Effector memory CD8-positive, alpha-beta T cell (primary cell): Measurements from ENCODE around the gene TTN.

Experiments used
- ATAC-seq: fragments of 150-1000 bp; cut with Tn5 transposase; replicated peaks from 2 replicates; pipeline ENCODE4 v1.10.0; 2021; ENCODE audit warnings: mild to moderate bottlenecking, moderate library complexity
- DNase-seq, 3 experiments: peaks; one replicate each; pipeline ENCODE4 v3.0.0; 2021
- H3K27ac Mint-ChIP-seq, 2 donors: one replicate each; pipeline ENCODE4 v1.8.0; 2022; ENCODE audit warnings: mild to moderate bottlenecking in 2 of 2, mixed read lengths in 2 of 2, moderate library complexity in 2 of 2
- H3K27me3 Mint-ChIP-seq, 2 donors: one replicate each; pipeline ENCODE4 v1.8.0; 2022; ENCODE audit warnings: mixed read lengths in 2 of 2
- H3K36me3 Mint-ChIP-seq: one replicate; pipeline ENCODE4 v1.8.0; 2022; ENCODE audit warnings: mild to moderate bottlenecking, moderate library complexity, mixed read lengths; ENCODE audit not compliant: insufficient read depth
- H3K4me1 Mint-ChIP-seq, 2 donors: one replicate each; pipeline ENCODE4 v1.8.0; 2022; ENCODE audit warnings: low read depth in 2 of 2, mixed read lengths in 2 of 2
- H3K4me3 Mint-ChIP-seq, 2 donors: one replicate each; pipeline ENCODE4 v1.8.0; 2022; ENCODE audit warnings: mild to moderate bottlenecking in 2 of 2, mixed read lengths in 2 of 2, moderate library complexity in 2 of 2
- H3K9me3 Mint-ChIP-seq, 2 donors: one replicate each; pipeline ENCODE4 v1.8.0; 2022; ENCODE audit warnings: mixed read lengths in 2 of 2

TTN gene

GRCh38 chr2:178499640-178500039 lies 307.6 kb downstream of the TTN start:
- Mint-ChIP-seq H3K4me3 (no peak overlapping the region), H3K27me3 (no peaks in the 10 kb centered on the region)
- no peak for ATAC-seq

GRCh38 chr2:178498137-178498536 lies 309.1 kb downstream of the TTN start:
- no peak overlapping the region for H3K4me3 Mint-ChIP-seq
- peaks cover 0 to 1% of the 10 kb centered on the region in 2 donors for H3K4me1 Mint-ChIP-seq
- ATAC-seq (no peak), DNase-seq (no peak)
- H3K27ac Mint-ChIP-seq, result no peak overlapping the region
- no peaks in the 10 kb centered on the region for H3K9me3 Mint-ChIP-seq
- H3K27me3 Mint-ChIP-seq, result no peaks in the 10 kb centered on the region
- peaks cover 83% of the 10 kb centered on the region for H3K36me3 Mint-ChIP-seq

More at GRCh38 chr2:178499640-178500039, 307.6 kb downstream of the TTN start:
- Mint-ChIP-seq H3K4me1 (peaks cover 0 to 1% of the 10 kb centered on the region in 2 donors), H3K9me3 (no peaks in the 10 kb centered on the region), H3K36me3 (peaks cover 79% of the 10 kb centered on the region), H3K27ac (no peak overlapping the region)
- DNase-seq, result no peak

- ATAC-seq (no peak), DNase-seq (no peak)
- peaks cover 0 to 1% of the 10 kb centered on the region in 2 donors for H3K4me1 Mint-ChIP-seq
- H3K9me3 Mint-ChIP-seq, result no peaks in the 10 kb centered on the region
- H3K36me3 Mint-ChIP-seq, result peaks cover 71% of the 10 kb centered on the region
- no peaks in the 10 kb centered on the region for H3K27me3 Mint-ChIP-seq
- no peak overlapping the region for H3K4me3 Mint-ChIP-seq
- peak overlapping the region in 1 of 2 donors; percentile 39 for H3K27ac Mint-ChIP-seq
Measured at GRCh38 chr2:178496049-178496448, 311.2 kb downstream of the TTN start.

- H3K27me3 Mint-ChIP-seq, result no peaks in the 10 kb centered on the region
- H3K4me1 Mint-ChIP-seq, result peaks cover 15 to 24% of the 10 kb centered on the region in 2 donors
- peak overlapping the region in 1 of 2 donors; percentile 56 for H3K27ac Mint-ChIP-seq
- DNase-seq, result no peak
- no peak for ATAC-seq
- H3K36me3 Mint-ChIP-seq, result peaks cover 77% of the 10 kb centered on the region
- H3K9me3 Mint-ChIP-seq, result no peaks in the 10 kb centered on the region
- no peak overlapping the region for H3K4me3 Mint-ChIP-seq
Measured at GRCh38 chr2:178491612-178492011, 315.6 kb downstream of the TTN start.

GRCh38 chr2:178485356-178485755 lies 321.9 kb downstream of the TTN start:
- peaks cover 44 to 58% of the 10 kb centered on the region in 2 donors for H3K4me1 Mint-ChIP-seq
- DNase-seq (no peak), ATAC-seq (no peak)
- H3K4me3 Mint-ChIP-seq, result no peak overlapping the region
- H3K27ac Mint-ChIP-seq, result peak overlapping the region in 1 of 2 donors; percentile 42
- no peaks in the 10 kb centered on the region for H3K27me3 Mint-ChIP-seq
- peaks cover 47% of the 10 kb centered on the region for H3K36me3 Mint-ChIP-seq
- no peaks in the 10 kb centered on the region for H3K9me3 Mint-ChIP-seq

GRCh38 chr2:178484245-178485041 lies 322.8 kb downstream of the TTN start:
- DNase-seq, result no peak
- Mint-ChIP-seq H3K4me3 (no peak overlapping the region), H3K4me1 (peaks cover 41 to 58% of the 10 kb centered on the region in 2 donors), H3K36me3 (peaks cover 38% of the 10 kb centered on the region), H3K9me3 (no peaks in the 10 kb centered on the region), H3K27ac (no peak overlapping the region), H3K27me3 (no peaks in the 10 kb centered on the region)
- no peak for ATAC-seq

GRCh38 chr2:178482437-178482836 lies 324.8 kb downstream of the TTN start:
- ATAC-seq, result no peak
- no peak for DNase-seq
- H3K27ac Mint-ChIP-seq, result peak overlapping the region in 1 of 2 donors; percentile 77

GRCh38 chr2:178480227-178481181 lies 326.7 kb downstream of the TTN start, which contains the start of gene PLEKHA3:
TSS of gene PLEKHA3 (plus strand) at chr2:178480457. CDS start at chr2:178480870, 413 bp downstream.
- no peaks in the 10 kb centered on the region for H3K9me3 Mint-ChIP-seq
- peaks cover 43 to 45% of the 10 kb centered on the region in 2 donors for H3K4me1 Mint-ChIP-seq
- peak within 1 kb of the TSS; percentile 98 to 99 for H3K27ac Mint-ChIP-seq
- H3K36me3 Mint-ChIP-seq, result peaks cover 24% of the 10 kb centered on the region
- DNase-seq (peak; percentile 70 to 75 (median 71)), ATAC-seq (peak; percentile 58)
- peak within 1 kb of the TSS; percentile 95 to 100 for H3K4me3 Mint-ChIP-seq
- H3K27me3 Mint-ChIP-seq, result no peaks in the 10 kb centered on the region

More at GRCh38 chr2:178482437-178482836, 324.8 kb downstream of the TTN start:
- Mint-ChIP-seq H3K4me3 (peak overlapping the region; percentile 95 to 100), H3K4me1 (peaks cover 45 to 56% of the 10 kb centered on the region in 2 donors), H3K27me3 (no peaks in the 10 kb centered on the region), H3K36me3 (peaks cover 36% of the 10 kb centered on the region), H3K9me3 (no peaks in the 10 kb centered on the region)

GRCh38 chr2:178479758-178480226 lies 327.4 kb downstream of the TTN start:
- peaks cover 23% of the 10 kb centered on the region for H3K36me3 Mint-ChIP-seq
- H3K4me3 Mint-ChIP-seq, result peak overlapping the region; percentile 95 to 100
- peaks cover 39 to 44% of the 10 kb centered on the region in 2 donors for H3K4me1 Mint-ChIP-seq
- DNase-seq, result no peak
- no peaks in the 10 kb centered on the region for H3K9me3 Mint-ChIP-seq
- peak overlapping the region; percentile 98 to 99 for H3K27ac Mint-ChIP-seq
- H3K27me3 Mint-ChIP-seq, result no peaks in the 10 kb centered on the region
- ATAC-seq, result no peak

GRCh38 chr2:178479275-178479616 lies 328.0 kb downstream of the TTN start:
- Mint-ChIP-seq H3K27me3 (no peaks in the 10 kb centered on the region), H3K9me3 (no peaks in the 10 kb centered on the region), H3K4me3 (peak overlapping the region; percentile 95 to 100), H3K27ac (peak overlapping the region; percentile 98 to 99), H3K36me3 (peaks cover 19% of the 10 kb centered on the region), H3K4me1 (peaks cover 35 to 40% of the 10 kb centered on the region in 2 donors)
- ATAC-seq, result no peak
- no peak for DNase-seq

- DNase-seq, result peak; percentile 78 to 85 (median 79)
- ATAC-seq, result peak; percentile 83
- H3K27me3 Mint-ChIP-seq, result no peaks in the 10 kb centered on the region
- H3K36me3 Mint-ChIP-seq, result peaks cover 19% of the 10 kb centered on the region
- no peaks in the 10 kb centered on the region for H3K9me3 Mint-ChIP-seq
- peak within 1 kb of the TSS; percentile 95 to 100 for H3K4me3 Mint-ChIP-seq
- peak within 1 kb of the TSS; percentile 98 to 99 for H3K27ac Mint-ChIP-seq
- peaks cover 35 to 40% of the 10 kb centered on the region in 2 donors for H3K4me1 Mint-ChIP-seq
Measured at GRCh38 chr2:178478439-178479274, 328.6 kb downstream of the TTN start, which contains the start of gene FKBP7. TSS of gene FKBP7 (minus strand) at chr2:178478600. CDS start at chr2:178478499, 101 bp downstream.

GRCh38 chr2:178478130-178478438 lies 329.1 kb downstream of the TTN start:
- Mint-ChIP-seq H3K4me1 (peaks cover 35 to 40% of the 10 kb centered on the region in 2 donors), H3K36me3 (peaks cover 19% of the 10 kb centered on the region), H3K4me3 (peak overlapping the region; percentile 95 to 100), H3K27me3 (no peaks in the 10 kb centered on the region), H3K9me3 (no peaks in the 10 kb centered on the region), H3K27ac (peak overlapping the region; percentile 98 to 99)
- ATAC-seq (peak; percentile 0), DNase-seq (no peak)
